Measurements from ENCODE around the gene B4GALT5.
A peak's percentile ranks its signal among the peaks of the same experiment; 100 is the strongest.

B4GALT5 gene

GRCh38 chr20:49705358-49705757 lies 8.3 kb downstream of the B4GALT5 start:
- H3K4me3 ChIP-seq (ENCODE audit: low read depth, low read length), result no peak overlapping the region
- TF ChIP-seq CTCF (conservative IDR thresholded peaks at IDR 0.05; ENCODE audit: low read depth, low read length), result no peak
- no peak for DNase-seq (ENCODE audit: low read depth)

GRCh38 chr20:49704932-49705336 lies 8.7 kb downstream of the B4GALT5 start:
- no peak overlapping the region for H3K4me3 ChIP-seq (ENCODE audit: low read depth, low read length)
- DNase-seq (ENCODE audit: low read depth), result no peak
- TF ChIP-seq CTCF (conservative IDR thresholded peaks at IDR 0.05; ENCODE audit: low read depth, low read length), result no peak

GRCh38 chr20:49701916-49702315 lies 11.8 kb downstream of the B4GALT5 start:
- H3K4me3 ChIP-seq (ENCODE audit: low read depth, low read length), result no peak overlapping the region
- no peak for TF ChIP-seq CTCF (conservative IDR thresholded peaks at IDR 0.05; ENCODE audit: low read depth, low read length)
- DNase-seq (ENCODE audit: low read depth), result no peak

GRCh38 chr20:49701241-49701790 lies 12.4 kb downstream of the B4GALT5 start:
- H3K4me3 ChIP-seq (ENCODE audit: low read depth, low read length), result no peak overlapping the region
- TF ChIP-seq CTCF (conservative IDR thresholded peaks at IDR 0.05; ENCODE audit: low read depth, low read length), result no peak
- DNase-seq (ENCODE audit: low read depth), result no peak

- DNase-seq (ENCODE audit: low read depth), result peak; percentile 70
- H3K4me3 ChIP-seq (ENCODE audit: low read depth, low read length), result no peak overlapping the region
- no peak for TF ChIP-seq CTCF (conservative IDR thresholded peaks at IDR 0.05; ENCODE audit: low read depth, low read length)
Measured at GRCh38 chr20:49700411-49701185, 13.1 kb downstream of the B4GALT5 start.

- H3K4me3 ChIP-seq (ENCODE audit: low read depth, low read length), result no peak overlapping the region
- TF ChIP-seq CTCF (conservative IDR thresholded peaks at IDR 0.05; ENCODE audit: low read depth, low read length), result no peak
- DNase-seq (ENCODE audit: low read depth), result peak; percentile 66
Measured at GRCh38 chr20:49699200-49699992, 14.3 kb downstream of the B4GALT5 start.

All from choroid plexus epithelial cell (primary cell).